Measurements from ENCODE around the gene POMGNT1.

- TF ChIP-seq EZH2 (IDR thresholded peaks at IDR 0.05; ENCODE audit: borderline replicate concordance, low read length) (no peak), CTCF (IDR thresholded peaks at IDR 0.05; ENCODE audit: low read length) (no peak)
Observed at GRCh38 chr1:46236882-46237281, 38.6 kb upstream of the POMGNT1 start.
